Hepatocyte (in vitro differentiated cells): ENCODE measurements around the gene HERC4.

Source experiments
- CTCF ChIP-seq: fragments of 200-600 bp; sonication (generic); IDR thresholded peaks from 2 replicates; pipeline ENCODE4 v1.5.1; 2016; ENCODE audit warnings: antibody characterized with exemption, mild to moderate bottlenecking; ENCODE audit not compliant: poor library complexity
- EZH2 ChIP-seq: fragments of 200-600 bp; sonication (generic); IDR thresholded peaks from 2 replicates; pipeline ENCODE4 v1.6.1; 2016; ENCODE audit warnings: antibody characterized with exemption, mild to moderate bottlenecking, borderline replicate concordance
- EZH2phosphoT487 ChIP-seq: fragments of 200-600 bp; sonication (generic); IDR thresholded peaks from one replicate; pipeline ENCODE4 v1.6.1; 2018; ENCODE audit warnings: antibody characterized with exemption, mild to moderate bottlenecking, low read depth, moderate library complexity; ENCODE audit not compliant: unreplicated experiment, severe bottlenecking

- no peak for TF ChIP-seq CTCF
- no peak for TF ChIP-seq EZH2
- no peak for TF ChIP-seq EZH2phosphoT487
Measured at GRCh38 chr10:68080853-68081431, 5.9 kb upstream of the HERC4 start.
